ENCODE results near the gene ZNF385B. TPM values are rescaled to one million over a fixed set of nuclear protein-coding genes. Genes with fewer than 3 reads are reported as not detected.

ZNF385B gene
- total RNA-seq, 4 donors from 2014 or later = 1.6 to 7.4 (median 3.9) TPM; not detected in 1

GRCh38 chr2:179560257-179560735 is 301.1 kb downstream of the ZNF385B start:
- DNase-seq = no peak
- Histone ChIP-seq H3K4me1 (peaks cover 0 to 4% (median 0%) of the 10 kb centered on the region in 4 donors), H3K27me3 (no peaks in the 10 kb centered on the region), H3K9me3 (no peaks in the 10 kb centered on the region), H3K27ac (no peak overlapping the region), H3K4me3 (no peak overlapping the region), H3K36me3 (no peaks in the 10 kb centered on the region)
- no peak for TF ChIP-seq POLR2A (IDR thresholded peaks at IDR 0.05)
- TF ChIP-seq CTCF (IDR thresholded peaks at IDR 0.05) = no peak

GRCh38 chr2:179559108-179559806 is 302.2 kb downstream of the ZNF385B start:
- DNase-seq = no peak
- no peak overlapping the region for H3K4me3 ChIP-seq
- H3K9me3 ChIP-seq = no peaks in the 10 kb centered on the region
- H3K27ac ChIP-seq = no peak overlapping the region
- H3K4me1 ChIP-seq = peaks cover 0 to 4% (median 0%) of the 10 kb centered on the region in 4 donors
- TF ChIP-seq CTCF (IDR thresholded peaks at IDR 0.05) = no peak
- no peak for TF ChIP-seq POLR2A (IDR thresholded peaks at IDR 0.05)
- H3K27me3 ChIP-seq = no peaks in the 10 kb centered on the region
- no peaks in the 10 kb centered on the region for H3K36me3 ChIP-seq

GRCh38 chr2:179558010-179558934 is 303.1 kb downstream of the ZNF385B start:
- no peak for DNase-seq
- Histone ChIP-seq H3K9me3 (no peaks in the 10 kb centered on the region), H3K27me3 (no peaks in the 10 kb centered on the region), H3K4me1 (peaks cover 0 to 4% (median 0%) of the 10 kb centered on the region in 4 donors), H3K36me3 (no peaks in the 10 kb centered on the region), H3K27ac (no peak overlapping the region), H3K4me3 (no peak overlapping the region)
- TF ChIP-seq CTCF (IDR thresholded peaks at IDR 0.05) (no peak), POLR2A (IDR thresholded peaks at IDR 0.05) (no peak)

- no peaks in the 10 kb centered on the region for H3K36me3 ChIP-seq
- peaks cover 0 to 4% (median 0%) of the 10 kb centered on the region in 4 donors for H3K4me1 ChIP-seq
- H3K9me3 ChIP-seq = no peaks in the 10 kb centered on the region
- no peak overlapping the region for H3K4me3 ChIP-seq
- no peak for TF ChIP-seq CTCF (IDR thresholded peaks at IDR 0.05)
- no peak for TF ChIP-seq POLR2A (IDR thresholded peaks at IDR 0.05)
- no peak overlapping the region for H3K27ac ChIP-seq
- DNase-seq = no peak
- no peaks in the 10 kb centered on the region for H3K27me3 ChIP-seq
Measured at GRCh38 chr2:179556425-179556824, 305.0 kb downstream of the ZNF385B start.

- Histone ChIP-seq H3K27me3 (no peaks in the 10 kb centered on the region), H3K9me3 (no peaks in the 10 kb centered on the region), H3K27ac (no peak overlapping the region), H3K36me3 (no peaks in the 10 kb centered on the region), H3K4me1 (peaks cover 0 to 4% (median 0%) of the 10 kb centered on the region in 4 donors), H3K4me3 (no peak overlapping the region)
- no peak for DNase-seq
- TF ChIP-seq CTCF (IDR thresholded peaks at IDR 0.05) (no peak), POLR2A (IDR thresholded peaks at IDR 0.05) (no peak)
Measured at GRCh38 chr2:179555691-179556283, 305.6 kb downstream of the ZNF385B start.

All from Peyer's patch (tissue), 4 donors.